IgD-negative memory B cell (primary cell): ENCODE results near the gene STXBP4. TPM values are rescaled to one million over a fixed set of nuclear protein-coding genes. Genes with fewer than 3 reads are reported as not detected.

Source experiments
- H3K27ac Mint-ChIP-seq, 3 donors: one replicate each; pipeline ENCODE4 v1.8.0; 2020 to 2022; ENCODE audit warnings: mild to moderate bottlenecking in 3 of 3, mixed read lengths in 3 of 3, moderate library complexity in 1 of 3
- H3K27me3 Mint-ChIP-seq: one replicate; pipeline ENCODE4 v1.8.0; 2021; ENCODE audit warnings: mixed read lengths
- H3K36me3 Mint-ChIP-seq: one replicate; pipeline ENCODE4 v1.8.0; 2020; ENCODE audit warnings: mild to moderate bottlenecking, mixed read lengths
- H3K4me1 Mint-ChIP-seq, 3 donors: one replicate each; pipeline ENCODE4 v1.8.0; 2020 to 2022; ENCODE audit warnings: mixed read lengths in 3 of 3, mild to moderate bottlenecking in 1 of 3
- H3K4me3 Mint-ChIP-seq, 4 donors: one replicate each; pipeline ENCODE4 v1.8.0; 2020 to 2022; ENCODE audit warnings: mild to moderate bottlenecking in 4 of 4, mixed read lengths in 4 of 4, moderate library complexity in 3 of 4
- H3K9me3 Mint-ChIP-seq, 3 donors: one replicate each; pipeline ENCODE4 v1.8.0; 2020 to 2021; ENCODE audit warnings: mixed read lengths in 3 of 3, mild to moderate bottlenecking in 1 of 3
- polyA plus RNA-seq: library from polyadenylated mRNA; unstranded; fragments of 300-500 nt; fragmentation: Illumina TruSeq; gene quantifications from one replicate; pipeline ENCODE4 v1.2.3, GENCODE V29; 2021

STXBP4 gene
- polyA plus RNA-seq, 1 donor from 2014 or later, result 0.90 TPM

- no peak overlapping the region for H3K4me3 Mint-ChIP-seq
- H3K9me3 Mint-ChIP-seq, result no peaks in the 10 kb centered on the region
- H3K27ac Mint-ChIP-seq, result no peak overlapping the region
- peaks cover 3% of the 10 kb centered on the region for H3K36me3 Mint-ChIP-seq
- no peaks in the 10 kb centered on the region for H3K27me3 Mint-ChIP-seq
- no peaks in the 10 kb centered on the region for H3K4me1 Mint-ChIP-seq
These were observed 124.8 kb downstream of the STXBP4 start for GRCh38 chr17:55093353-55093752.

- Mint-ChIP-seq H3K27ac (no peak overlapping the region), H3K27me3 (no peaks in the 10 kb centered on the region), H3K4me3 (no peak overlapping the region), H3K9me3 (peaks cover 0 to 5% (median 1%) of the 10 kb centered on the region in 3 donors), H3K4me1 (no peaks in the 10 kb centered on the region), H3K36me3 (peaks cover 4% of the 10 kb centered on the region)
These were observed 130.2 kb downstream of the STXBP4 start for GRCh38 chr17:55098765-55099164.

- H3K36me3 Mint-ChIP-seq, result peaks cover 5% of the 10 kb centered on the region
- H3K27me3 Mint-ChIP-seq, result no peaks in the 10 kb centered on the region
- no peak overlapping the region for H3K4me3 Mint-ChIP-seq
- H3K4me1 Mint-ChIP-seq, result no peaks in the 10 kb centered on the region
- H3K27ac Mint-ChIP-seq, result no peak overlapping the region
- H3K9me3 Mint-ChIP-seq, result peaks cover 2 to 9% (median 2%) of the 10 kb centered on the region in 3 donors
These were observed 142.0 kb downstream of the STXBP4 start for GRCh38 chr17:55110521-55110920.

GRCh38 chr17:55114283-55114682 is 145.7 kb downstream of the STXBP4 start:
- H3K4me1 Mint-ChIP-seq, result no peaks in the 10 kb centered on the region
- H3K27me3 Mint-ChIP-seq, result no peaks in the 10 kb centered on the region
- no peak overlapping the region for H3K4me3 Mint-ChIP-seq
- H3K27ac Mint-ChIP-seq, result no peak overlapping the region
- peaks cover 4% of the 10 kb centered on the region for H3K36me3 Mint-ChIP-seq
- no peaks in the 10 kb centered on the region for H3K9me3 Mint-ChIP-seq

- peaks cover 4% of the 10 kb centered on the region for H3K36me3 Mint-ChIP-seq
- H3K27ac Mint-ChIP-seq, result no peak overlapping the region
- H3K4me3 Mint-ChIP-seq, result no peak overlapping the region
- H3K4me1 Mint-ChIP-seq, result no peaks in the 10 kb centered on the region
- no peaks in the 10 kb centered on the region for H3K27me3 Mint-ChIP-seq
- no peaks in the 10 kb centered on the region for H3K9me3 Mint-ChIP-seq
These were observed 147.9 kb downstream of the STXBP4 start for GRCh38 chr17:55116440-55116914.

GRCh38 chr17:55117164-55117563 is 148.6 kb downstream of the STXBP4 start:
- Mint-ChIP-seq H3K4me1 (no peaks in the 10 kb centered on the region), H3K9me3 (no peaks in the 10 kb centered on the region), H3K27me3 (no peaks in the 10 kb centered on the region), H3K4me3 (no peak overlapping the region), H3K36me3 (peaks cover 6% of the 10 kb centered on the region), H3K27ac (no peak overlapping the region)

- Mint-ChIP-seq H3K9me3 (no peaks in the 10 kb centered on the region), H3K27ac (no peak overlapping the region), H3K4me1 (no peaks in the 10 kb centered on the region), H3K27me3 (no peaks in the 10 kb centered on the region), H3K36me3 (peaks cover 12% of the 10 kb centered on the region), H3K4me3 (no peak overlapping the region)
These were observed 152.1 kb downstream of the STXBP4 start for GRCh38 chr17:55120651-55121050.

GRCh38 chr17:55121268-55121667 is 152.7 kb downstream of the STXBP4 start:
- Mint-ChIP-seq H3K36me3 (peaks cover 12% of the 10 kb centered on the region), H3K4me3 (no peak overlapping the region), H3K27me3 (no peaks in the 10 kb centered on the region), H3K9me3 (no peaks in the 10 kb centered on the region), H3K27ac (no peak overlapping the region), H3K4me1 (no peaks in the 10 kb centered on the region)

- Mint-ChIP-seq H3K27ac (no peak overlapping the region), H3K4me1 (no peaks in the 10 kb centered on the region), H3K4me3 (no peak overlapping the region), H3K36me3 (peaks cover 17% of the 10 kb centered on the region), H3K27me3 (no peaks in the 10 kb centered on the region), H3K9me3 (no peaks in the 10 kb centered on the region)
These were observed 153.5 kb downstream of the STXBP4 start for GRCh38 chr17:55122114-55122513.

- no peak overlapping the region for H3K27ac Mint-ChIP-seq
- peaks cover 13% of the 10 kb centered on the region for H3K36me3 Mint-ChIP-seq
- H3K27me3 Mint-ChIP-seq, result no peaks in the 10 kb centered on the region
- H3K4me3 Mint-ChIP-seq, result no peak overlapping the region
- H3K9me3 Mint-ChIP-seq, result no peaks in the 10 kb centered on the region
- H3K4me1 Mint-ChIP-seq, result peaks cover 0 to 2% (median 0%) of the 10 kb centered on the region in 3 donors
These were observed 156.3 kb downstream of the STXBP4 start for GRCh38 chr17:55124730-55125360.

- H3K4me3 Mint-ChIP-seq, result no peak overlapping the region
- no peaks in the 10 kb centered on the region for H3K27me3 Mint-ChIP-seq
- H3K27ac Mint-ChIP-seq, result no peak overlapping the region
- H3K9me3 Mint-ChIP-seq, result no peaks in the 10 kb centered on the region
- peaks cover 4% of the 10 kb centered on the region for H3K36me3 Mint-ChIP-seq
- no peaks in the 10 kb centered on the region for H3K4me1 Mint-ChIP-seq
These were observed 165.0 kb downstream of the STXBP4 start for GRCh38 chr17:55133583-55133982.

- Mint-ChIP-seq H3K27me3 (no peaks in the 10 kb centered on the region), H3K4me1 (no peaks in the 10 kb centered on the region), H3K9me3 (no peaks in the 10 kb centered on the region), H3K36me3 (peaks cover 4% of the 10 kb centered on the region), H3K27ac (no peak overlapping the region), H3K4me3 (no peak overlapping the region)
These were observed 166.1 kb downstream of the STXBP4 start for GRCh38 chr17:55134486-55135157.

- Mint-ChIP-seq H3K36me3 (peaks cover 9% of the 10 kb centered on the region), H3K9me3 (no peaks in the 10 kb centered on the region), H3K4me1 (no peaks in the 10 kb centered on the region), H3K27ac (no peak overlapping the region), H3K27me3 (no peaks in the 10 kb centered on the region), H3K4me3 (no peak overlapping the region)
These were observed 172.2 kb downstream of the STXBP4 start for GRCh38 chr17:55140809-55141208.

- Mint-ChIP-seq H3K4me1 (no peaks in the 10 kb centered on the region), H3K27me3 (no peaks in the 10 kb centered on the region), H3K4me3 (no peak overlapping the region), H3K36me3 (peaks cover 14% of the 10 kb centered on the region), H3K9me3 (no peaks in the 10 kb centered on the region), H3K27ac (no peak overlapping the region)
These were observed 176.0 kb downstream of the STXBP4 start for GRCh38 chr17:55144518-55144917.

GRCh38 chr17:55149485-55149884 is 180.9 kb downstream of the STXBP4 start:
- no peaks in the 10 kb centered on the region for H3K4me1 Mint-ChIP-seq
- H3K9me3 Mint-ChIP-seq, result no peaks in the 10 kb centered on the region
- H3K4me3 Mint-ChIP-seq, result no peak overlapping the region
- peaks cover 8% of the 10 kb centered on the region for H3K36me3 Mint-ChIP-seq
- H3K27me3 Mint-ChIP-seq, result no peaks in the 10 kb centered on the region
- H3K27ac Mint-ChIP-seq, result no peak overlapping the region

- Mint-ChIP-seq H3K36me3 (peaks cover 10% of the 10 kb centered on the region), H3K4me3 (no peak overlapping the region), H3K4me1 (no peaks in the 10 kb centered on the region), H3K27me3 (no peaks in the 10 kb centered on the region), H3K27ac (no peak overlapping the region), H3K9me3 (no peaks in the 10 kb centered on the region)
These were observed 183.7 kb downstream of the STXBP4 start for GRCh38 chr17:55152236-55152635.
